AG04449 (cell line): ENCODE measurements around the gene CXXC1.

Experiments
- CTCF ChIA-PET: fragments of 350-600 bp; formaldehyde crosslinking; extraction: SDS; loops from one replicate; lab custom pipeline; 2021; ENCODE audit warnings: antibody characterized with exemption; lab: Yijun Ruan, JAX
- POLR2A ChIA-PET: fragments of 400-600, 350-600 bp; formaldehyde crosslinking; extraction: SDS; loops from one replicate; lab custom pipeline; 2020; ENCODE audit warnings: antibody characterized with exemption, inconsistent platforms; lab: Yijun Ruan, JAX
- DNase-seq: peaks from one replicate; pipeline ENCODE4 v3.0.0-alpha.2; 2010; ENCODE audit warnings: low read depth, low spot score
- H3K4me3 ChIP-seq: 2 replicates; pipeline ENCODE4 v1.5.1; 2011; ENCODE audit warnings: low read depth, mild to moderate bottlenecking, control low read depth, low read length
- CTCF ChIP-seq: IDR thresholded peaks from one replicate; pipeline ENCODE4 v1.5.1; 2011; ENCODE audit warnings: mild to moderate bottlenecking, moderate library complexity, low read length, control low read depth, inconsistent platforms; ENCODE audit not compliant: insufficient read depth; ENCODE audit errors: missing control alignments

The CXXC1 gene

GRCh38 chr18:50283469-50284209 lies 3.9 kb downstream of the CXXC1 start:
- no peak for DNase-seq
- TF ChIP-seq CTCF, result no peak
- POLR2A ChIA-PET, result no interaction called here
- no peak overlapping the region for H3K4me3 ChIP-seq
- CTCF ChIA-PET, result no interaction called here

- H3K4me3 ChIP-seq, result no peak overlapping the region
- DNase-seq, result no peak
- ChIA-PET CTCF (interaction anchor here (1.1 kb wide), 1 partner anchor 13 kb away, joined by 5 read pairs; no protein-coding TSS in a partner anchor), POLR2A (no interaction called here)
- no peak for TF ChIP-seq CTCF
Observed at GRCh38 chr18:50282521-50283335, 4.8 kb downstream of the CXXC1 start.

- DNase-seq, result no peak
- POLR2A ChIA-PET, result interaction anchor here (0.6 to 1.1 kb wide), 7 partner anchors 10 to 93 kb away, joined by 3 to 12 read pairs (median 4); partner anchors contain the start of genes CFAP53 and SKA1
- no peak for TF ChIP-seq CTCF
- H3K4me3 ChIP-seq, result peak overlapping the region; percentile 100
- CTCF ChIA-PET, result interaction anchor here (0.6 to 1.1 kb wide), 2 partner anchors 10 to 13 kb away, joined by 3 to 5 read pairs; no protein-coding TSS in a partner anchor
Observed at GRCh38 chr18:50281972-50282520, 5.4 kb downstream of the CXXC1 start.

- peak; percentile 35 for TF ChIP-seq CTCF
- DNase-seq, result peak; percentile 90
- peak within 1 kb of the TSS; percentile 100 for H3K4me3 ChIP-seq
- CTCF ChIA-PET, result interaction anchor here (0.6 to 1.2 kb wide), 3 partner anchors 9 to 15 kb away, joined by 3 to 5 read pairs (median 3); partner anchors contain the start of gene CFAP53
- POLR2A ChIA-PET, result interaction anchor here (0.6 to 1.1 kb wide), 7 partner anchors 9 to 93 kb away, joined by 3 to 12 read pairs (median 4); partner anchors contain the start of genes CFAP53 and SKA1
Observed at GRCh38 chr18:50281295-50281971, 6.1 kb downstream of the CXXC1 start, which contains the start of gene MBD1. Gene MBD1, minus strand, starts transcription at chr18:50281523. Its CDS starts 1,531 bp downstream, at chr18:50279992.

- peak overlapping the region; percentile 100 for H3K4me3 ChIP-seq
- ChIA-PET CTCF (interaction anchor here (1.2 kb wide), 1 partner anchor 14 kb away, joined by 3 read pairs; the partner anchor contains the start of gene CFAP53), POLR2A (interaction anchor here (1.1 kb wide), 1 partner anchor 14 kb away, joined by 6 read pairs; the partner anchor contains the start of gene CFAP53)
- no peak for TF ChIP-seq CTCF
- DNase-seq, result no peak
Observed at GRCh38 chr18:50280707-50281294, 6.7 kb downstream of the CXXC1 start.
